BLaER1 (cell line): ENCODE results near the gene HIP1R.

Source experiments
- H3K27ac ChIP-seq: shearing (Covaris generic); formaldehyde crosslinking; 2 replicates; pipeline ENCODE4 v1.8.1; 2022
- H3K27me3 ChIP-seq: shearing (Covaris generic); formaldehyde crosslinking; 2 replicates; pipeline ENCODE4 v1.8.1; 2022
- H3K36me3 ChIP-seq: shearing (Covaris generic); formaldehyde crosslinking; 2 replicates; pipeline ENCODE4 v1.8.1; 2022
- H3K4me1 ChIP-seq: shearing (Covaris generic); formaldehyde crosslinking; 2 replicates; pipeline ENCODE4 v1.8.1; 2022
- H3K4me2 ChIP-seq: shearing (Covaris generic); formaldehyde crosslinking; 2 replicates; pipeline ENCODE4 v1.8.1; 2022
- H3K4me3 ChIP-seq: shearing (Covaris generic); formaldehyde crosslinking; 2 replicates; pipeline ENCODE4 v1.8.1; 2022
- H3K9ac ChIP-seq: shearing (Covaris generic); formaldehyde crosslinking; 2 replicates; pipeline ENCODE4 v1.8.1; 2022
- H3K9me3 ChIP-seq: shearing (Covaris generic); formaldehyde crosslinking; 2 replicates; pipeline ENCODE4 v1.8.1; 2022
- H4K20me1 ChIP-seq: shearing (Covaris generic); formaldehyde crosslinking; 2 replicates; pipeline ENCODE4 v1.8.1; 2022
- Cebpa-rat ChIP-seq: shearing (Covaris generic); IDR thresholded peaks from 2 replicates; pipeline ENCODE4 v1.8.1; 2022

The HIP1R gene

GRCh38 chr12:122846622-122847515 lies 11.6 kb downstream of the HIP1R start:
- peaks cover 94% of the 10 kb centered on the region for H4K20me1 ChIP-seq
- peak overlapping the region; percentile 71 for H3K27ac ChIP-seq
- peak overlapping the region; percentile 96 for H3K4me2 ChIP-seq
- H3K4me1 ChIP-seq = peaks cover 63% of the 10 kb centered on the region
- H3K9ac ChIP-seq = no peak overlapping the region
- H3K27me3 ChIP-seq = no peaks in the 10 kb centered on the region
- peaks cover 75% of the 10 kb centered on the region for H3K36me3 ChIP-seq
- no peak for TF ChIP-seq Cebpa-rat
- no peak overlapping the region for H3K4me3 ChIP-seq
- no peaks in the 10 kb centered on the region for H3K9me3 ChIP-seq

- TF ChIP-seq Cebpa-rat = no peak
- H4K20me1 ChIP-seq = peaks cover 94% of the 10 kb centered on the region
- H3K9me3 ChIP-seq = no peaks in the 10 kb centered on the region
- no peak overlapping the region for H3K4me2 ChIP-seq
- H3K27ac ChIP-seq = 0 out of 2 replicates have a peak overlapping the region, but pooled peaks have one; percentile 9
- no peaks in the 10 kb centered on the region for H3K27me3 ChIP-seq
- H3K4me3 ChIP-seq = no peak overlapping the region
- peaks cover 63% of the 10 kb centered on the region for H3K4me1 ChIP-seq
- peaks cover 81% of the 10 kb centered on the region for H3K36me3 ChIP-seq
- H3K9ac ChIP-seq = no peak overlapping the region
Observed at GRCh38 chr12:122847516-122847836, 12.2 kb downstream of the HIP1R start.

GRCh38 chr12:122847921-122848421 lies 12.7 kb downstream of the HIP1R start:
- Histone ChIP-seq H3K36me3 (peaks cover 86% of the 10 kb centered on the region), H3K4me2 (no peak overlapping the region), H3K9ac (no peak overlapping the region), H3K27ac (0 out of 2 replicates have a peak overlapping the region, but pooled peaks have one; percentile 9), H3K9me3 (no peaks in the 10 kb centered on the region), H3K4me1 (peaks cover 60% of the 10 kb centered on the region), H3K4me3 (no peak overlapping the region), H3K27me3 (no peaks in the 10 kb centered on the region), H4K20me1 (peaks cover 94% of the 10 kb centered on the region)
- no peak for TF ChIP-seq Cebpa-rat

GRCh38 chr12:122848471-122849351 lies 13.5 kb downstream of the HIP1R start:
- TF ChIP-seq Cebpa-rat = no peak
- H3K9ac ChIP-seq = no peak overlapping the region
- no peak overlapping the region for H3K4me2 ChIP-seq
- H3K9me3 ChIP-seq = no peaks in the 10 kb centered on the region
- peaks cover 52% of the 10 kb centered on the region for H3K4me1 ChIP-seq
- H4K20me1 ChIP-seq = peaks cover 91% of the 10 kb centered on the region
- no peak overlapping the region for H3K27ac ChIP-seq
- peaks cover 82% of the 10 kb centered on the region for H3K36me3 ChIP-seq
- no peaks in the 10 kb centered on the region for H3K27me3 ChIP-seq
- H3K4me3 ChIP-seq = no peak overlapping the region

GRCh38 chr12:122849352-122850047 lies 14.2 kb downstream of the HIP1R start:
- Histone ChIP-seq H3K9ac (no peak overlapping the region), H3K27me3 (no peaks in the 10 kb centered on the region), H4K20me1 (peaks cover 91% of the 10 kb centered on the region), H3K27ac (no peak overlapping the region), H3K9me3 (no peaks in the 10 kb centered on the region), H3K4me1 (peaks cover 47% of the 10 kb centered on the region), H3K4me2 (no peak overlapping the region), H3K36me3 (peaks cover 86% of the 10 kb centered on the region), H3K4me3 (no peak overlapping the region)
- TF ChIP-seq Cebpa-rat = no peak

GRCh38 chr12:122850048-122850445 lies 14.8 kb downstream of the HIP1R start:
- Histone ChIP-seq H3K4me1 (peaks cover 47% of the 10 kb centered on the region), H3K4me3 (no peak overlapping the region), H4K20me1 (peaks cover 91% of the 10 kb centered on the region), H3K27ac (no peak overlapping the region), H3K9me3 (no peaks in the 10 kb centered on the region), H3K4me2 (no peak overlapping the region), H3K36me3 (peaks cover 86% of the 10 kb centered on the region), H3K9ac (no peak overlapping the region), H3K27me3 (no peaks in the 10 kb centered on the region)
- no peak for TF ChIP-seq Cebpa-rat

GRCh38 chr12:122850695-122851350 lies 15.6 kb downstream of the HIP1R start:
- Histone ChIP-seq H3K36me3 (peaks cover 85% of the 10 kb centered on the region), H4K20me1 (peaks cover 91% of the 10 kb centered on the region), H3K27ac (no peak overlapping the region), H3K4me2 (peak overlapping the region; percentile 44), H3K27me3 (no peaks in the 10 kb centered on the region), H3K9me3 (no peaks in the 10 kb centered on the region), H3K9ac (no peak overlapping the region), H3K4me1 (peaks cover 47% of the 10 kb centered on the region), H3K4me3 (no peak overlapping the region)
- TF ChIP-seq Cebpa-rat = no peak

GRCh38 chr12:122851820-122852219 lies 16.6 kb downstream of the HIP1R start:
- H3K9me3 ChIP-seq = no peaks in the 10 kb centered on the region
- H3K4me1 ChIP-seq = peaks cover 46% of the 10 kb centered on the region
- no peak overlapping the region; the same call in 1 of the 2 replicates for H3K9ac ChIP-seq
- peak overlapping the region; percentile 25; the same call in 1 of the 2 replicates for H3K27ac ChIP-seq
- no peaks in the 10 kb centered on the region for H3K27me3 ChIP-seq
- H3K4me2 ChIP-seq = peak overlapping the region; percentile 44
- peaks cover 84% of the 10 kb centered on the region for H3K36me3 ChIP-seq
- H4K20me1 ChIP-seq = peaks cover 89% of the 10 kb centered on the region
- TF ChIP-seq Cebpa-rat = no peak
- no peak overlapping the region for H3K4me3 ChIP-seq
